Neuronal stem cell (in vitro differentiated cells): ENCODE results near the gene KRTAP9-7.

Experiments
- DNase-seq: peaks from one replicate; pipeline ENCODE4 v3.0.0-alpha.2; 2013; ENCODE audit warnings: low spot score
- H2AFZ ChIP-seq: one replicate; pipeline ENCODE4 v1.6.1; 2013; ENCODE audit warnings: mild to moderate bottlenecking, low read length, inconsistent platforms
- H2AK5ac ChIP-seq: 2 replicates; pipeline ENCODE4 v1.6.1; 2013; ENCODE audit warnings: low read depth, mild to moderate bottlenecking, inconsistent platforms, low read length, moderate library complexity, mixed read lengths
- H2BK120ac ChIP-seq: 2 replicates; pipeline ENCODE4 v1.6.1; 2013; ENCODE audit warnings: low read depth, mild to moderate bottlenecking, inconsistent platforms, low read length, moderate library complexity, mixed read lengths
- H2BK12ac ChIP-seq: one replicate; pipeline ENCODE4 v1.6.1; 2013; ENCODE audit warnings: low read length, inconsistent platforms
- H2BK15ac ChIP-seq: 2 replicates; pipeline ENCODE4 v1.6.1; 2013; ENCODE audit warnings: mild to moderate bottlenecking, low read length, inconsistent platforms, mixed read lengths
- H2BK5ac ChIP-seq: one replicate; pipeline ENCODE4 v1.6.1; 2013; ENCODE audit warnings: inconsistent platforms, mild to moderate bottlenecking, low read length, moderate library complexity
- H3K14ac ChIP-seq: one replicate; pipeline ENCODE4 v1.6.1; 2013; ENCODE audit warnings: low read length, inconsistent platforms
- H3K18ac ChIP-seq: 2 replicates; pipeline ENCODE4 v1.6.1; 2013; ENCODE audit warnings: low read length, inconsistent platforms
- H3K23ac ChIP-seq: 2 replicates; pipeline ENCODE4 v1.6.1; 2013; ENCODE audit warnings: low read depth, mild to moderate bottlenecking, mixed read lengths, low read length, inconsistent platforms; ENCODE audit not compliant: poor library complexity
- H3K27ac ChIP-seq: replicated peaks from 3 replicates; pipeline ENCODE4 v1.5.1; 2013; ENCODE audit warnings: low read length, inconsistent platforms
- H3K27me3 ChIP-seq, 3 experiments: 2 replicates each; pipeline ENCODE4 v1.6.1; 2013; ENCODE audit warnings: low read length in 3 of 3, mild to moderate bottlenecking in 2 of 3, inconsistent platforms in 1 of 3, low read depth in 1 of 3, mixed read lengths in 1 of 3, moderate library complexity in 1 of 3; ENCODE audit not compliant: control insufficient read depth in 3 of 3, insufficient read depth in 3 of 3
- H3K36me3 ChIP-seq, 2 donors: replicated peaks in 1 of 2; 2 replicates each; pipeline ENCODE4 v1.6.1; 2013; ENCODE audit warnings: low read length in 2 of 2; ENCODE audit not compliant: control insufficient read depth in 2 of 2, insufficient read depth in 2 of 2
- H3K4ac ChIP-seq: 2 replicates; pipeline ENCODE4 v1.6.1; 2013; ENCODE audit warnings: inconsistent platforms, mild to moderate bottlenecking, low read length, moderate library complexity
- H3K4me1 ChIP-seq, 2 donors: 1 replicate in 1 of 2; 2 replicates in 1 of 2; pipeline ENCODE4 v1.6.1; 2013; ENCODE audit warnings: low read length in 2 of 2, low read depth in 1 of 2; ENCODE audit not compliant: control insufficient read depth in 2 of 2, insufficient read depth in 1 of 2
- H3K4me2 ChIP-seq: one replicate; pipeline ENCODE4 v1.6.1; 2013; ENCODE audit warnings: mild to moderate bottlenecking, low read length, inconsistent platforms; ENCODE audit not compliant: insufficient read depth, poor library complexity, severe bottlenecking
- H3K4me3 ChIP-seq, 2 donors: 2 replicates each; pipeline ENCODE4 v1.5.1; 2013; ENCODE audit warnings: low read length in 2 of 2, mild to moderate bottlenecking in 2 of 2, inconsistent platforms in 1 of 2, moderate library complexity in 1 of 2
- H3K79me1 ChIP-seq: one replicate; pipeline ENCODE4 v1.6.1; 2013; ENCODE audit warnings: low read depth, mild to moderate bottlenecking, inconsistent platforms, low read length, moderate library complexity
- H3K9ac ChIP-seq: one replicate; pipeline ENCODE4 v1.6.1; 2013; ENCODE audit warnings: mild to moderate bottlenecking, low read depth, low read length, inconsistent platforms; ENCODE audit not compliant: poor library complexity
- H3K9me3 ChIP-seq, 2 donors: replicated peaks in 1 of 2; 2 replicates each; pipeline versions ENCODE3 to v1.6.1; 2013; ENCODE audit warnings: low read length in 2 of 2, mild to moderate bottlenecking in 2 of 2, inconsistent platforms in 1 of 2, low read depth in 1 of 2, mixed read lengths in 1 of 2, moderate library complexity in 1 of 2; ENCODE audit not compliant: control insufficient read depth in 2 of 2, insufficient read depth in 1 of 2
- H4K8ac ChIP-seq: one replicate; pipeline ENCODE4 v1.6.1; 2013; ENCODE audit warnings: low read depth, mild to moderate bottlenecking, inconsistent platforms, low read length, moderate library complexity
- H4K91ac ChIP-seq: one replicate; pipeline ENCODE4 v1.6.1; 2013; ENCODE audit warnings: low read length, low read depth, mild to moderate bottlenecking, inconsistent platforms; ENCODE audit not compliant: poor library complexity
- WGBS, 2 donors: extraction: QIAGEN DNeasy Blood & Tissue Kit; methylation state at CpG; one replicate each; pipeline ENCODE4 v1.1.7; 2013; ENCODE audit warnings: missing lambda C conversion rate in 2 of 2, mixed read lengths in 1 of 2; ENCODE audit not compliant: insufficient read length in 2 of 2, insufficient replicate concordance in 1 of 2; ENCODE audit errors: extremely low coverage in 2 of 2; 5-methylcytosine and 5-hydroxymethylcytosine counted together

Gene KRTAP9-7

GRCh38 chr17:41271858-41272257, 3.6 kb upstream of the KRTAP9-7 start:
- no peak overlapping the region for H3K27ac ChIP-seq
- H3K14ac ChIP-seq: no peak overlapping the region
- H3K4me3 ChIP-seq: no peak overlapping the region
- H2BK5ac ChIP-seq: no peak overlapping the region
- no peak overlapping the region for H3K4ac ChIP-seq
- no peak overlapping the region for H2AK5ac ChIP-seq
- no peak overlapping the region for H2AFZ ChIP-seq
- H3K9me3 ChIP-seq: no peaks in the 10 kb centered on the region
- no peak overlapping the region for H2BK12ac ChIP-seq
- no peak overlapping the region for H2BK15ac ChIP-seq
- H3K4me2 ChIP-seq: no peak overlapping the region
- H3K36me3 ChIP-seq: no peaks in the 10 kb centered on the region
- no peaks in the 10 kb centered on the region for H3K27me3 ChIP-seq
- H4K91ac ChIP-seq: no peak overlapping the region
- no CpG with 5 or more reads among the region's 1 CpG for WGBS, 2 donors
- H4K8ac ChIP-seq: no peak overlapping the region
- DNase-seq: no peak
- no peaks in the 10 kb centered on the region for H3K4me1 ChIP-seq
- no peak overlapping the region for H3K9ac ChIP-seq
- no peak overlapping the region for H3K23ac ChIP-seq
- H3K79me1 ChIP-seq: no peaks in the 10 kb centered on the region
- no peak overlapping the region for H3K18ac ChIP-seq
- H2BK120ac ChIP-seq: no peak overlapping the region

- DNase-seq: no peak
- H3K9ac ChIP-seq: no peak overlapping the region
- H2BK15ac ChIP-seq: no peak overlapping the region
- no peak overlapping the region for H4K91ac ChIP-seq
- H3K4me2 ChIP-seq: no peak overlapping the region
- H3K14ac ChIP-seq: no peak overlapping the region
- H2AFZ ChIP-seq: no peak overlapping the region
- no peak overlapping the region for H3K27ac ChIP-seq
- H2AK5ac ChIP-seq: no peak overlapping the region
- H3K9me3 ChIP-seq: no peaks in the 10 kb centered on the region
- H2BK12ac ChIP-seq: no peak overlapping the region
- no peak overlapping the region for H3K4ac ChIP-seq
- WGBS, 2 donors: no CpG with 5 or more reads among the region's 3 CpGs
- H3K4me1 ChIP-seq: peaks cover 0 to under 1% of the 10 kb centered on the region in 2 donors
- no peak overlapping the region for H4K8ac ChIP-seq
- no peak overlapping the region for H2BK5ac ChIP-seq
- H3K27me3 ChIP-seq: no peaks in the 10 kb centered on the region
- H3K36me3 ChIP-seq: no peaks in the 10 kb centered on the region
- H3K79me1 ChIP-seq: no peaks in the 10 kb centered on the region
- H3K4me3 ChIP-seq: no peak overlapping the region
- no peak overlapping the region for H3K18ac ChIP-seq
- no peak overlapping the region for H2BK120ac ChIP-seq
- H3K23ac ChIP-seq: no peak overlapping the region
These were observed 2.9 kb downstream of the KRTAP9-7 start for GRCh38 chr17:41278176-41278955.

GRCh38 chr17:41284043-41284442, 8.5 kb downstream of the KRTAP9-7 start:
- no peaks in the 10 kb centered on the region for H3K79me1 ChIP-seq
- H2BK12ac ChIP-seq: no peak overlapping the region
- H3K18ac ChIP-seq: no peak overlapping the region
- no peak for DNase-seq
- H2AFZ ChIP-seq: no peak overlapping the region
- H3K4me2 ChIP-seq: no peak overlapping the region
- no peak overlapping the region for H3K9ac ChIP-seq
- H3K23ac ChIP-seq: no peak overlapping the region
- H3K4me3 ChIP-seq: no peak overlapping the region
- peaks cover 0 to 2% of the 10 kb centered on the region in 2 donors for H3K4me1 ChIP-seq
- peak overlapping the region; percentile 38 for H3K27ac ChIP-seq
- H2BK5ac ChIP-seq: no peak overlapping the region
- no peaks in the 10 kb centered on the region for H3K27me3 ChIP-seq
- no peak overlapping the region for H2BK120ac ChIP-seq
- no peaks in the 10 kb centered on the region for H3K36me3 ChIP-seq
- no peak overlapping the region for H3K14ac ChIP-seq
- no peak overlapping the region for H2AK5ac ChIP-seq
- no peak overlapping the region for H4K8ac ChIP-seq
- no peaks in the 10 kb centered on the region for H3K9me3 ChIP-seq
- H4K91ac ChIP-seq: no peak overlapping the region
- no peak overlapping the region for H3K4ac ChIP-seq
- no CpG with 5 or more reads among the region's 3 CpGs for WGBS, 2 donors
- no peak overlapping the region for H2BK15ac ChIP-seq

DNA sequence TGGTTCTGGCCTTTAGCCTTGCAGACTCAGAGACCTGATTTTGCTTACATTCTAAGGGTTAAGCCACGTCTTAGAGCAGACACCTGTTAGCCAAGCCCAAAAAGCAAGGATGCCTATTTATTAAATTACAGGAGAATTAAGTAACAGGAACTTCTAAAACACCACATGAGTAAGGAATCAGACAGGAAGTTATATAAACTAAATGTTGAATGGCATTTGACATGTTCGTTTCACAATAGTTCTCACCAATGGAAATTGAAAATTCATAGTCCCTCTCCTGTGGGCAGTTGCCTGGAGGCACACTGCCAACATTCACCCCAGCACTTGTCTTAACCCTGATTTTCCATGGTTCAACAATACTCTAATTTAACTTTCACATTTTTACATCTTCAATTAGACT, 9.0 kb downstream of the KRTAP9-7 start:
- no peak for DNase-seq
- Histone ChIP-seq H2BK15ac (no peak overlapping the region), H3K27me3 (no peaks in the 10 kb centered on the region), H3K9me3 (no peaks in the 10 kb centered on the region), H3K4me3 (no peak overlapping the region), H2AK5ac (no peak overlapping the region), H2BK120ac (no peak overlapping the region), H3K18ac (no peak overlapping the region), H3K23ac (no peak overlapping the region), H4K91ac (no peak overlapping the region), H3K9ac (no peak overlapping the region), H3K27ac (no peak overlapping the region), H2BK12ac (no peak overlapping the region), H3K14ac (no peak overlapping the region), H3K4me2 (no peak overlapping the region), H3K36me3 (no peaks in the 10 kb centered on the region), H4K8ac (no peak overlapping the region), H3K79me1 (no peaks in the 10 kb centered on the region), H2BK5ac (no peak overlapping the region), H3K4ac (no peak overlapping the region), H3K4me1 (peaks cover 0 to 2% of the 10 kb centered on the region in 2 donors), H2AFZ (no peak overlapping the region)
- WGBS, 2 donors: no CpG with 5 or more reads among the region's 2 CpGs
